ENCODE data around the gene GABBR1. TPM values are rescaled to one million over a fixed set of nuclear protein-coding genes. Genes with fewer than 3 reads are reported as not detected.
"Not testable (repeated sequence)": the region's sequence is repeated elsewhere in the genome, so short reads cannot be mapped to it uniquely, and the experiment has no call there.

The GABBR1 gene
- polyA plus RNA-seq, 1 experiment = 16.3 TPM

DNA sequence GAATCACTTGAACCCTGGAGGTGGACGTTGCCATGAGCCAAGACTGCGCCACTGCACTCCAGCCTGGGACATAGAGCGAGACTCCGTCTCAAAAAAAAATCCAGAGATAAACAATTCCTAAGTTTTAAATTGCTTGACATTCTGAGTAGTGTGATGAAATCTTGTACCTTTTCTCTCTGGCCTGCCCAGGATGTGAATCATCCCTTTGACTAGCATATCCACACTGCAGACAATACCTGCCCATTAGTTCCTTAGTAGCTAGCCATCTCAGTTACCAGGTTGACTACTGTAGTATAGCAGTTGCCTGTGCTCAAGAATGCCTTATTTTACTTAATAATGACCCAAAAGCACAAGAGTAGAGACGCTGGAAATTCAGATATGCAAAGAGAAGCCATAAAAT, 45.1 kb upstream of the GABBR1 start:
- TF ChIP-seq, protein P1, sequence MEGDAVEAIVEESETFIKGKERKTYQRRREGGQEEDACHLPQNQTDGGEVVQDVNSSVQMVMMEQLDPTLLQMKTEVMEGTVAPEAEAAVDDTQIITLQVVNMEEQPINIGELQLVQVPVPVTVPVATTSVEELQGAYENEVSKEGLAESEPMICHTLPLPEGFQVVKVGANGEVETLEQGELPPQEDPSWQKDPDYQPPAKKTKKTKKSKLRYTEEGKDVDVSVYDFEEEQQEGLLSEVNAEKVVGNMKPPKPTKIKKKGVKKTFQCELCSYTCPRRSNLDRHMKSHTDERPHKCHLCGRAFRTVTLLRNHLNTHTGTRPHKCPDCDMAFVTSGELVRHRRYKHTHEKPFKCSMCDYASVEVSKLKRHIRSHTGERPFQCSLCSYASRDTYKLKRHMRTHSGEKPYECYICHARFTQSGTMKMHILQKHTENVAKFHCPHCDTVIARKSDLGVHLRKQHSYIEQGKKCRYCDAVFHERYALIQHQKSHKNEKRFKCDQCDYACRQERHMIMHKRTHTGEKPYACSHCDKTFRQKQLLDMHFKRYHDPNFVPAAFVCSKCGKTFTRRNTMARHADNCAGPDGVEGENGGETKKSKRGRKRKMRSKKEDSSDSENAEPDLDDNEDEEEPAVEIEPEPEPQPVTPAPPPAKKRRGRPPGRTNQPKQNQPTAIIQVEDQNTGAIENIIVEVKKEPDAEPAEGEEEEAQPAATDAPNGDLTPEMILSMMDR (IDR thresholded peaks at IDR 0.05; ENCODE audit: insufficient read depth, low read depth, low read length) = no peak
- H3K36me3 ChIP-seq (ENCODE audit: control insufficient read depth, insufficient read depth, low read length) = no peaks in the 10 kb centered on the region
- ChIA-PET POLR2A (no interaction called here), CTCF (interaction anchor here (1.3 to 4.3 kb wide), 2 partner anchors 13 to 24 kb away, joined by 6 to 26 read pairs; no protein-coding TSS in a partner anchor)
- no peaks in the 10 kb centered on the region for H3K27me3 ChIP-seq (ENCODE audit: control insufficient read depth, insufficient read depth, low read length)
- H3K4me3 ChIP-seq (ENCODE audit: low read depth, low read length) = no peak overlapping the region
- no peak for DNase-seq (ENCODE audit: low read depth)

DNA sequence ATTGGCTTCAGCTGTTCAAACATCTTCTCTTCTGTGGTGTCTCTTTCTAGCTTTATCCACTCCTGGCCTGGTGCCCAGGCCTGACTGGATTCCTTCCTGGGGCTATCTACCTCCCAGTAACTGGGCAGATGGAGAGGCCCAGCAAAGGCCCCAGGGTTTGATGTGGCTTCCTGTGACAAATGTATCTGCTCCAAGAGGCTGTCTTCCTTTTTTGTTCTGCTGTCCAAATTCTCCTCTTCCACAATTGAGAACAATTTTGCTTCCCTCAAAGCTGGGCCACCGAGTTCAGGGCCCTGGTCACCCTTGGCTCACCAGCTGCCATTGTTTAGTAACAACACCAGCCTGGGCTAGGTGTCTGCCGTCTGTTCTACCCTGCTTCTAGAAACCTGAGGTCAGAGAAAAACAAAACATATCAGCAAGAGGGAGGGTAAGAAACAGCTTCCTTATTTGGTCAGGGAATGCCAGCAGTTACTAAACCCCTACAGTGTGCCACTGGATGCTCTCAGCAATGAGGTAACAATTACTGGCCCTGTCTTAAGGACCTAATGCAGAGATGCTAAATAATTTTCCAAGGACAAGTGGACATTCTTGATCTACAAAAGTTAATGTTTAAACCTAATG, 44.1 kb upstream of the GABBR1 start:
- H3K4me3 ChIP-seq (ENCODE audit: low read depth, low read length) = no peak overlapping the region
- TF ChIP-seq, protein P1 (IDR thresholded peaks at IDR 0.05; ENCODE audit: insufficient read depth, low read depth, low read length) = no peak
- POLR2A ChIA-PET = no interaction called here
- CTCF ChIA-PET = interaction anchor here (1.0 to 4.3 kb wide), 4 partner anchors 12 to 29 kb away, joined by 3 to 26 read pairs (median 6); no protein-coding TSS in a partner anchor
- no peaks in the 10 kb centered on the region for H3K36me3 ChIP-seq (ENCODE audit: control insufficient read depth, insufficient read depth, low read length)
- DNase-seq (ENCODE audit: low read depth) = no peak
- no peaks in the 10 kb centered on the region for H3K27me3 ChIP-seq (ENCODE audit: control insufficient read depth, insufficient read depth, low read length)

DNA sequence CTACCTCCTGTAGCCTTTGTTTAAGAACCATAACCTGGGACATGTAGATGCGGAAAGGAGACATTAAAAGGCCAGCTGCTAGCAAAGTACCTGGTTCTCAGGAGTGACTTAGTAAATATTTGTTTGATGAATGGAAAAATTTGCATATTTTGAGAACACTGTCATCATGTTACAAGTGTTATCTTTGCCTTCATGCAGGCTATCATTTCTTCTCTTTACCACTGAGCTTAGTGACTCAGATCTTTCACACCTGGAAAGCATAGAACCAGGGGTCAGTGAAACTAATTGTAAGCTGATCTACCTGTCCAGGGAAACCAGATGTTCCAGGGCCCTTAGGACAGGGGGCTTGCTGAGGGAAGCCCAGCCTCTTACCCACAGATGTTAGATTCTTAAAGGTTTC, 42.6 kb upstream of the GABBR1 start:
- no peak for DNase-seq (ENCODE audit: low read depth)
- ChIA-PET POLR2A (no interaction called here), CTCF (interaction anchor here (1.1 to 4.3 kb wide), 5 partner anchors 12 to 26 kb away, joined by 3 to 26 read pairs (median 4); no protein-coding TSS in a partner anchor)
- Histone ChIP-seq H3K27me3 (ENCODE audit: control insufficient read depth, insufficient read depth, low read length) (no peaks in the 10 kb centered on the region), H3K36me3 (ENCODE audit: control insufficient read depth, insufficient read depth, low read length) (no peaks in the 10 kb centered on the region), H3K4me3 (ENCODE audit: low read depth, low read length) (no peak overlapping the region)
- TF ChIP-seq, protein P1 (IDR thresholded peaks at IDR 0.05; ENCODE audit: insufficient read depth, low read depth, low read length) = no peak

DNA sequence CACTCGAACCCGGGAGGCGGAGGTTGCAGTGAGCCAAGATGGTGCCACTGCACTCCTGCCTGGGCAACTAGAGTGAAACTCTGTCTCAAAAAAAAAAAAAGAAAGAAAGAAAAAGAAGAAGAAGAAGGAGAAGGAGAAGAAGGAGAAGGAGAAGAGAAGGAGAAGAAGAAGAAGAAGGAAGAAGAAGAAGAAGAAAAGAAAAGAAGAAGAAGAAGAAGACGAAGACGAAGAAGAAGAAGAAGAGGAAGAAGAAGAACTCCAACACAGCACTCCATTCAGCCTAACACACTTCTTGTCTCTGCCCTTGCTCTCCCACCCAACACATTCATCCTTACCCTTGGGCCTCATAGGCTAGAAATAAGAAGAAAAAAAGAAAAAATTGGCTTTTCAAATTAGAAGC, 41.0 kb upstream of the GABBR1 start:
- DNase-seq (ENCODE audit: low read depth) = no peak
- TF ChIP-seq, protein P1 (IDR thresholded peaks at IDR 0.05; ENCODE audit: insufficient read depth, low read depth, low read length) = no peak
- Histone ChIP-seq H3K36me3 (ENCODE audit: control insufficient read depth, insufficient read depth, low read length) (no peaks in the 10 kb centered on the region), H3K4me3 (ENCODE audit: low read depth, low read length) (no peak overlapping the region), H3K27me3 (ENCODE audit: control insufficient read depth, insufficient read depth, low read length) (no peaks in the 10 kb centered on the region)
- CTCF ChIA-PET = interaction anchor here (2.6 to 3.9 kb wide), 2 partner anchors 20 to 23 kb away, joined by 22 to 23 read pairs; no protein-coding TSS in a partner anchor
- POLR2A ChIA-PET = no interaction called here

DNA sequence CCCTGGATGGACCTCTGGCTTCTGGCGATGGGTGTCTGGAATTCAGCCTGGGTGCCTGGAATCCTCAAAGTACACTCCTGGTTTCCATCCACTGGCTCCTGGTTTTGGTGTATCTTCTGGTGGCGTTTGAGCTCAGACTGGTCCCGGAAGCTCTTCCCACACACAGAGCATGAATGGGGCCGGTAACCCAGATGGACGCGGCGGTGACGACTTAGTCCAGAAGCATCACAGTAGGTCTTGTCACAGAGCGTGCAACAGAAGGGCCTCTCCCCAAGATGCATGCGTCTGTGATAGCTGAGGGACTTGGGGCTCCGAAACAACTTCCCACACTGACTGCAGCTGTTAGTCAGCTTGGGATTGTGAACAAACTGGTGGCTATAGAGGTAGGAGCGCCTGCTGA, 40.2 kb upstream of the GABBR1 start:
- H3K4me3 ChIP-seq (ENCODE audit: low read depth, low read length) = no peak overlapping the region
- POLR2A ChIA-PET = no interaction called here
- H3K36me3 ChIP-seq (ENCODE audit: control insufficient read depth, insufficient read depth, low read length) = no peaks in the 10 kb centered on the region

DNA sequence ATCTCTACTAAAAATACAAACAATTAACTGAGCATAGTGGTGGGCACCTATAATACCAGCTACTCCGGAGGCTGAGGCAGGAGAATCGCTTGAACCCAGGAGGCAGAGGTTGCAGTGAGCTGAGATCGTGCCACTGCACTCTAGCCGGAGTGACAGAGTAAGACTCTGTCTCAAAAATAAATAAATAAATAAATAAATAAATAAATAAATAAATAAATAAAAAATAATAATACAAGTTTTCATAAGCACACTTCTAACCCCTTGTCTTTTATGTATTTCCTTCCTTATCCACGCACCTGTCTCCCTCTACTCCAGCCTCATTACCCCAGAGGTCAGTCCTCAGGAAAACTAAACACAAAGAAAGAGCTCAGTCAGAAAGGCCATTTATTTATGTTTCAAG, 39.1 kb upstream of the GABBR1 start:
- H3K36me3 ChIP-seq (ENCODE audit: control insufficient read depth, insufficient read depth, low read length); H3K4me3 ChIP-seq (ENCODE audit: low read depth, low read length); DNase-seq (ENCODE audit: low read depth); POLR2A ChIA-PET; H3K27me3 ChIP-seq (ENCODE audit: control insufficient read depth, insufficient read depth, low read length): not testable (repeated sequence)
- CTCF ChIA-PET = interaction anchor here (2.6 to 3.9 kb wide), 2 partner anchors 18 to 21 kb away, joined by 22 to 23 read pairs; no protein-coding TSS in a partner anchor

More for the DNA sequence above, 40.2 kb upstream of the GABBR1 start:
- H3K27me3 ChIP-seq (ENCODE audit: control insufficient read depth, insufficient read depth, low read length) = no peaks in the 10 kb centered on the region; the same call in 1 of the 2 replicates
- no peak for DNase-seq (ENCODE audit: low read depth)
- TF ChIP-seq, protein P1 (IDR thresholded peaks at IDR 0.05; ENCODE audit: insufficient read depth, low read depth, low read length) = no peak
- CTCF ChIA-PET = interaction anchor here (0.6 to 3.9 kb wide), 3 partner anchors 19 to 25 kb away, joined by 4 to 23 read pairs (median 22); no protein-coding TSS in a partner anchor

Data from BJ (cell line).